GM19043 (cell line): ENCODE data around the gene AMER2.
"Not testable (repeated sequence)": the region's sequence is repeated elsewhere in the genome, so short reads cannot be mapped to it uniquely, and the experiment has no call there.

Experiments used
- ATAC-seq: cut with Tn5 transposase; IDR thresholded peaks from one replicate; pipeline ENCODE4 v1.9.1; 2021; ENCODE audit warnings: low read depth; ENCODE audit not compliant: unreplicated experiment

Gene AMER2

GRCh38 chr13:25181597-25181996 is 9.5 kb upstream of the AMER2 start:
- ATAC-seq: no peak

DNA sequence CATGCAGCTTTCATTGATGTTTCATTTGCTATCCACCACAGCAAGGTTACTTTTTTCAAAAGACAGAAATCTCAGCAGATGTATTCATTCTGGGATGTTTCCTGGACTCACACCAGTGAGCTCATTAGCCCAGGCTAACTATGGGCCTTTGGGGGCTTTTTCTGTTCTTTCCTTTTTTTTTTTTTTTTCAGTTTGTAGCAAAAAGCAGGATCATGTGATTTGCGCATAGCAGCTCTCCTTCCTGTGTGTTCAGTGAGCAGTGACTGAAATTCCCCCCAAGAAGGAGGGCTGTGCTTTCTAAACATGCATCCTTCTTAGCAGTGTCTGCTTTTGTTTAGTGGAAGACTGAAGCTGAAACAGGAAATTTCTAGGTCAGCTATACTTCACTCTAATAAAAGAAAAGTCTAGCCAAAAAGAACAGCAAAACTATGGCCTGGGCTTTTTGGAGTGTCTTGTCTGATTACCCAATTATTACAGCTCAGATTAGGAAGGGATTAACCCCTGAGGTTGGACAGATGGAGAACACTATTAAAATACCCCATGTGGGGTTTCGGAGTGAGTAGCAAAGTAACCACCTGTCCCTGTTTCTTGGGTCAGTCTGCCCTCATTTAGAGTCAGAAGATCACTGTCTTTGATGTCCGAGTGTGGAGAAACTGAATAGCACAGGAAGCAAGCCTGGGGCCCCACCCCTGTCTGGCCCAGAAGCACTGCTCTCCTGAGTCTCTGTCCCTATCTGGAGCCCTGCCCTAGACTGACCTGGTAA is 8.9 kb upstream of the AMER2 start:
- peak; percentile 54 for ATAC-seq

- no peak for ATAC-seq
Observed at GRCh38 chr13:25179832-25180774, 8.0 kb upstream of the AMER2 start.

DNA sequence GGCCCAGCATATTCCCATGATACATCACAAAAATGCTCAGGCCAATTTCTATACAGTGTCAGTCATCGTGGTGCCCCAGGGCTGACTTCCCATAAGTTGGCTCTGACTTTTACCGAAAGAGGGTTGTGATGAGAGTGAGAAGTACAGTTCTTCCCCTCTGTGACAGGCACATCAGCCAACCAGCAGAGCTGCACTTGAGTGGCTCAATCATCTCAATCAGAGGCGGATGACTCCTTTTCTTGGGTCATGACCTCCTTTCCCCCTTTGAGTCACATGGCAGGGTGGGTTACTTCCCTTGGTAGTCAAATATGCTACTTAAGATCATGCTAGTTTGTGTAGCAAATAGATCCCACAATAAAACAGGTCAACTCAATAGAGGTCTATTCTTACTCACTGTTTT is 6.9 kb upstream of the AMER2 start:
- ATAC-seq: no peak

DNA sequence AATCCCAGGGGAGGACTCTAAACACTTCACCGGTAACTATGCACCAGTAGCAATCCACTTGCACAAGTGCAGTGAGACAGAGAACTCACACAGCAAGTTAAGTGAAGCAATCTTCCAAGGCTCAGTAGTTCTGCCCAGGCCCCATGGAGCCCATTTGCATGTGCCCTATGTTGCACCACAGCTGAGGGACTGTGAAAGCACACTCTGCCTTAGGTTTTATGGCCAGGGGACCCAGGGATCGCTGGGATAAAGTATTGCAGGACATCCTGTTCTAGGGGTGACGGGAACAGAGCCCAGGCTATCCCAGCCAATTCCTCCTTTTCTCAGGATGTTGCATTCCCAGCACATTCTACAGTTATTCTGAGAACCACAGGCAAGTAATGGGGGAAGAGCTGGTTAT is 6.0 kb upstream of the AMER2 start:
- no peak for ATAC-seq

- no peak for ATAC-seq
Observed at GRCh38 chr13:25177636-25178035, 5.5 kb upstream of the AMER2 start.

DNA sequence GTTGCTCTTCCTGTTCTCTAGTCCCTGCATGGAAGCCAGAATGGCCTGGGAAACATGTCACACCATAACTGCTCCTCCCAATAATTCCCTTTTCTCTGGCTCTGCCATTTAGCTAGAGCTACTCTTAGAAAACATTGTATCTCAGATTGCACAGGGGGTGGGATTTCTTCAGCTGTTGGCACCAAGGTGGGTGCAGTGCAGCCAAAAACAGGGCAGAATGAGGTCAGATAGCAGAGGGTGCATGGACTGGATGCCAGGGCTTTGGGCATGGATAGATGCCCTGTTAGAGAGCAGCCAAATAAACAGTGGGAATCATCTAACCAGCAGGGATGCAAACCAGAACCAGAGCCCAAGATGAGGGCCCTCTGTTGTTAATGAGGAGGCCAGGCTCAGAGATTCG is 4.9 kb upstream of the AMER2 start:
- ATAC-seq: no peak

GRCh38 chr13:25175431-25175830 is 3.3 kb upstream of the AMER2 start:
- no peak for ATAC-seq

DNA sequence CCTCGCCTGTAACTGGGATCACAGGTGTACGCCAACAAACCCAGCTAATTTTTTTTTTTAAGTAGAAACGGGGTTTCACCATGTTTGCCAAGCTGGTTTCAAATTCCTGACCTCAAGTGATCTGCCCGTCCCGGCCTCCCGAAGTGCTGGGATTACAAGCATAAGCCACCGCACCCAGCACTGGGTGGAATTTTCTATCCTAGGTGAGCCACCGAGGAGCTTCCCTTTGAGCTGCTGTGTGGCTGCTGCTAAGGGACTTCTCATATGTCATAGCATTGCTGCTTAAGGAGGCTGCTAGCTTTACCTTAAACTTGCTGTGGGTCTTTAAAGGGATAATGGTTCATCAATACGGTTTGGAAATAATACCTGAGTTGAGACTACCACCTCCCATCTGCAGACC is 2.9 kb upstream of the AMER2 start:
- ATAC-seq: no peak

DNA sequence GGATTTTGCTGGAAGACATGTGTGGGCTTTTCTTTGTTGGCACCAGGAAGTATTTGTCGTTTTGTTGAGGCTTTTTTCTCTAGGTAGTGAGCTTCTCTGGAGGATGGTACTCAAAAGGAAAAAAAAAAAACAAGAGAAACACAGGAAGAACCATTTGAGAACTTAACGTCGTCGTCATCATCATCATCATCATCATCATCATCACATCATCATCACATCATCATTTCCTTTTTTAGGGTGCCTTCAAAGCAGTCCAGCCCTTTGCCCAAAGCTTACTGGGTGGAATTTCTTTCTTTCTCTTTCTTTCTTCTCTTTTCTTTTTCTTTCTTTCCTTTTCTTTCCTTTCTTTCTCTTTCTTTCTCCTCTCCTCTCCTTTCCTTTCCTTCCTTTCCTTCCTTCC is 2.2 kb upstream of the AMER2 start:
- no peak for ATAC-seq

DNA sequence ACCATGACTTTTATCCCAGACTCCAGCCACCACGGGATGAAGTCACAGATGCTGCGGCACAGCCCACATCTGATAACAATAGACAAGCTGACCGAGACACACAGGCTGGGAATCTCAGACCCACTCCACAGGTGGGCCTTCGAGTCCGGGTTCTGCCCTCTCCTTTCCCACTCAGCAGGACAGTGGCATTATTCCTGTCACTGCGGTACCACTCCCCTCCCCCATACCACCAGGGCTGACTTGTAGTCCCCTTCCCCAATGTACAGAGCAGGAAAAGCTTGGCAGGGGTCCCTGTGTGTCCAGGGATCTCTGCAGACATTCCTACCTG is 179 bp upstream of the AMER2 start:
- ATAC-seq: no peak

- no peak for ATAC-seq
Observed at GRCh38 chr13:25171170-25171516, 945 bp downstream of the AMER2 start.

DNA sequence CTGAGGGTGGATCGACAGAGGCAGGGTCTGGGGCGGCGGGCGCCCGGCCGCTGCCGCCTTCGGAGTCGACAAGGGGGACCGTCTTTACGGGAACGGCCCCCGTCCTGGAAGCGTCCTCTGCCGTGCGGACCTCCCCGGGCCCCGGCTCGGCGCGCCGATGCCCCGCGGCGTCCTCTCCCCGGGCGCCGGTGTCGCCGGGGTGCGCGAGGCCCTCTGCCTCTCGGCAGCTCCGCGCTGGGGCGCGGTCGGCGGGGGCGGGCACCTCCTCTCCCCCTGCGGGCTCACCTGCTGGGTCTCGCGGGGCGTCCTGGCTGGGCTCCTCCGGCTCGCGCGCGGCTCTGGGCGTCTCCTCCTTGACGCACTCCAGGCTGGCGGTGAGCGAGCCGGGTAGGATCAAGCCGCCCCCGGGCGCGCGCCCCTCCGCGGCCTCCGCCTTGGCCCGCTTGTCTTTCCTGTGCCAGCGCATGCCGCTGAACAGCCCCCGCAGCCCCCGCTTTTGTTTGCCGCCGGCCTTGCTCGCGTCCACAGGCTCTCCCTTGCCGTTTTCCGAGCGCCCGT is 1.5 kb downstream of the AMER2 start:
- ATAC-seq: no peak

DNA sequence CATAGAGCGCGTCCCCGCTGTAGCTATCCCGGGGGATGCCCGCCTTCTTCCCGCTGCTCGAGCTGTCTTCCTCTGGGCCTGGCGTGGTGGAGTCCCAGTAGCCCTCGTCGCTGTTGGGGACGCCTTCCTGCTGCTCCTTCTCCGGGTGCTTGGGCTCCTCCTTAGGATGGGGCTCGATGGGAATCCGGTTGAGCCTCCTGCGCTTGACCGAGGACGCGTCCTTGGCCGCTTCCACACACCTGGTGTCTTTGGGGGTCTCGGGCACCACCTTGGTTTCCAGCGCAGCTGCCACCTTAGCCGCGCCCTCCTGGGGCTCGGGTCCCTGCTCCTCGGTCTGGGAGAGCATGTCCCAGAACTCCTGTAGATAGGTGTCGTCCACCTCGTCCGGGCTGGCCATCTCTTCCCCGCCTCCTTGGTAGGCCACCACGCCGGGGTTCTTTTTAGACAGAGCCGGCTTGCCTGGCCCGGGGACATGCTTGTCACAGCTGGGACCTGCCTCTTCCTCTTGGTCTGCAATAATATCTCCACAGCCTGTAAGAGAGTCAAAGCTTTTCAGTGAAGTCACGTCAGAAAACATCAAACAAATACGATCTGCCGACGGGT is 2.0 kb downstream of the AMER2 start:
- ATAC-seq: no peak

DNA sequence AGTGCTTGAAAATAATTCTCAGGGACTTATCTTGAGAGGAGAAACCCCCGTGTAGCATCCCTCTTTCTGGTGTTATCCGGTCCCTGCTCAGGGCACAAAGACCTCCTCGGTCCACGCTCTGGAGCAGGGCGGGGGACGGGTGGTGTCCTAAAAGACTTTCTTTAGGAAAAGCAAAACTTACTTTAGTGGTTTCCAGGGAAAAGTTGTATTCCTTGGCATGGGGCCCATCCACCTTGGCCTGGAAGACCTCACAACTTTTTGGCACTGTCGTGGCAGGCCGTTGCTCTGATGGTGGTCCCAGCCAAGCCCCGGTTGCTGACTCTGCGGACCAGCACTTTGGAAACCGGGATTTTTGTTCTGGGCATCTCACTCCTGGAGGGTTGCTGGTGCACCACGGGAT is 2.7 kb downstream of the AMER2 start:
- no peak for ATAC-seq

- ATAC-seq: no peak
Observed at GRCh38 chr13:25168790-25169189, 3.3 kb downstream of the AMER2 start.

DNA sequence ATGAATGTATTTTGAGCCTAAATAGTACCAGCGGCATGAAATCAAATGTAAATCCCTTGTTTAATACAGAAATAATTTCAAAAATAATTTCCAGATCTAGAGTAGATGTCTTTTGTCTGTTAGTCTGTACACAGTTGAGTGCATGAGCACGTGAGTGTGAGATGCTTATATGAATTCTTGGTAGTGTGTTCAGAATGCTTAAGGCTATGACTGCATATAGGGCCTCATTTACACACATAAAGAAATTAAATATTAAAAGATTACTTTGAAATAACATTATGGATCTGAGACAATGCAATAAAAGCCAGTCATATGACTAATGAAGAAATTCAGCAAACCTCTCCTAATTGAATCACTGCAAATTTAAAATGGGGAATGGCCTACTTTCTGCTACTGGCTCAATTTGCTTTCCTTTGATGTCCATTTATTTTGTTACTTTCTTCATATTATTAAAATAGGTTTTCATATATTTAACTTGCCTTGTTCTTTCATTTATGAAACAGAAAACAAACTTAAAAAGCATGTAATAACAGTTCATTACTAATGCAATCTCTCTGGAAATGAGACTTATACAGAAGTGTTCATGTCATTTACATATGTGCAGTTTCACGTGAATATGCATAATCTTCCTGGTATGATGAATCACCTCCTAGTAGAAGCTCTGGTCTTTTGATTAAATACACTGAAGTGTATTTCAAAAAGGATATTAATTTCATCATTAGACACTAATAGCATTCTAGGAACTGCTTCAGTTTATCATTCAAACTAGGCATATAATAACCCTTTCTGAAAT is 4.5 kb downstream of the AMER2 start:
- no peak for ATAC-seq

- no peak for ATAC-seq
Observed at GRCh38 chr13:25166306-25166705, 5.8 kb downstream of the AMER2 start.

DNA sequence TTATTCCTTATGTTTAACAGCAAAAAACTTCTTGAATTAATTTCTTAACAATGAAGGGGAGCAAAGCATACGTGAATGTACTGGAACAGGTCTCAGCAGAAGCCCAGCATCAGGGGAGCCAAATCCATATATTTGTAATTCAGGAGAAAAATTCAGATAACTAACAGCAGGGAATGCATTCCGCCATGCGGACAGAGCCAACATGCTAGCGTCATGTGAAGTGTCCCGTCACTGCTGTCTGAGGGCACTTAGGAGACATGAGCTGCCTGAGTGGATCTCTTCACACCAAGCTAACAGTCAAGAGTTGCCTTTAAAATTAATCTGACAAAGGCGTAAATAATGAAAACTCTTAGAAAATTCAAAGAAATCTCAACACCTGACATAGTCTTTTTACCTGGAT is 6.4 kb downstream of the AMER2 start:
- ATAC-seq: no peak

DNA sequence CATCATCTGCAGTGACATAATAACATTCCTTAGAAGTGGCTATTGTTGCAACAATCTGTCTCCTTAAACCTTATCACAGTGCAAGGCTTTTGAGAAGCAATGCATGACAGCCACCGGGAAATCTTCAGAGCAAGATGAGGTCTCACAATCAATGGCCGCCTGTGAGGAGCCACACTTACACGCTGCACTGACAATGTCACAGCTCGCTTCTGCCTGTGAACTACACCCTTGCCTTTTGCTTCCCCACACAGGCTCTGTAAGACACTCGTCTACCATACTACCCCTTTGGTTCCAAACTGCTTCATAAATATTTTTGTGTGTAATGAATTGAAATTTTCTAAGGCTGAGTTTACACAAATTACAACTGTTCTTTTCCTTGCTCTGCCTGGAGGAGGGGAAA is 6.9 kb downstream of the AMER2 start:
- not testable (repeated sequence) for ATAC-seq

DNA sequence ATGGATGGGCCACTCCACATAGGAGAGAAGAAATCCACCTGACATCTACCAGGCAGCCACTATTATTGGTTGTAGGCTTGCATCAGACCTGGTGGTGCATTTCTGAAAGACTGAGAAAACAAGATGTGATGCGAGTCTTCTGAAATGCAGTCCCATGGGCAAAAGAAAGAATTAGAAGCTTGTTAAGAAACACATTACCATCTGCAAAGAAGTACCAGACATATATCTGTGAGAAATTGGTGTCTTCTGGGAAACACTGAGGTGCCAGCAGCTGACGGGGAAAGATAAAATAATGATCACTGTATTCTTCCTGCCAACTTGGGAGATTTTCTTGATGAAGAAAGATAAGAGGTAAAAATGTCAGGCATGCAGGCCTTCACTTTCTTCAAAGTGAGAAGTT is 14.4 kb downstream of the AMER2 start:
- no peak for ATAC-seq
